Natural killer cell (primary cell): Measurements from ENCODE around the gene ANTKMT. TPM values are rescaled to one million over a fixed set of nuclear protein-coding genes. Genes with fewer than 3 reads are reported as not detected.

ENCODE experiments used
- ATAC-seq, 3 donors: fragments of 150-1000 bp in 2 of 3; fragments of 200-7000 bp in 1 of 3; cut with Tn5 transposase; 1 replicate in 1 of 3; 2 replicates in 2 of 3; pipeline ENCODE4 v1.10.0; 2021; ENCODE audit warnings: mild to moderate bottlenecking in 2 of 3, moderate library complexity in 2 of 3
- DNase-seq, 2 donors: peaks; one replicate each; pipeline versions ENCODE4 v3.0.0 to v3.0.0-alpha.2; 2013 to 2021; ENCODE audit warnings: mixed read lengths in 1 of 2
- H3K27ac ChIP-seq: one replicate; pipeline ENCODE4 v1.5.1; 2013; ENCODE audit warnings: mild to moderate bottlenecking, low read length
- H3K27me3 ChIP-seq: one replicate; pipeline ENCODE4 v1.6.1; 2013; ENCODE audit warnings: low read length; ENCODE audit not compliant: control insufficient read depth, insufficient read depth
- H3K36me3 ChIP-seq: one replicate; pipeline ENCODE4 v1.6.1; 2013; ENCODE audit warnings: low read length; ENCODE audit not compliant: control insufficient read depth, insufficient read depth
- H3K4me1 ChIP-seq: one replicate; pipeline ENCODE4 v1.6.1; 2013; ENCODE audit warnings: low read length; ENCODE audit not compliant: control insufficient read depth, insufficient read depth
- H3K4me3 ChIP-seq: one replicate; pipeline ENCODE4 v1.5.1; 2013; ENCODE audit warnings: low read length
- H3K9me3 ChIP-seq: one replicate; pipeline ENCODE4 v1.6.1; 2013; ENCODE audit warnings: low read length; ENCODE audit not compliant: control insufficient read depth, insufficient read depth
- H3K27ac Mint-ChIP-seq, 2 donors: one replicate each; pipeline ENCODE4 v1.8.0; 2022; ENCODE audit warnings: mild to moderate bottlenecking in 2 of 2, mixed read lengths in 2 of 2, moderate library complexity in 1 of 2
- H3K27me3 Mint-ChIP-seq, 2 donors: one replicate each; pipeline ENCODE4 v1.8.0; 2022; ENCODE audit warnings: low read depth in 2 of 2, mixed read lengths in 2 of 2
- H3K36me3 Mint-ChIP-seq: one replicate; pipeline ENCODE4 v1.8.0; 2022; ENCODE audit warnings: mixed read lengths
- H3K4me1 Mint-ChIP-seq, 2 donors: one replicate each; pipeline ENCODE4 v1.8.0; 2022; ENCODE audit warnings: mixed read lengths in 2 of 2
- H3K4me3 Mint-ChIP-seq: one replicate; pipeline ENCODE4 v1.8.0; 2022; ENCODE audit warnings: mild to moderate bottlenecking, moderate library complexity, mixed read lengths
- H3K9me3 Mint-ChIP-seq, 2 donors: one replicate each; pipeline ENCODE4 v1.8.0; 2022; ENCODE audit warnings: mixed read lengths in 2 of 2
- CTCF ChIP-seq: fragments of 200-600 bp; IDR thresholded peaks from one replicate; pipeline ENCODE4 v1.8.0; 2022; ENCODE audit warnings: antibody characterized with exemption
- WGBS: methylation state at CpG from one replicate; pipeline ENCODE4 v1.1.7; 2013; ENCODE audit warnings: missing lambda C conversion rate; ENCODE audit not compliant: insufficient coverage; 5-methylcytosine and 5-hydroxymethylcytosine counted together
- intact Hi-C: fragments of 100-400 bp; cut with micrococcal nuclease; formaldehyde crosslinking; loops from one replicate; pipeline ENCODE4 v1.14.2; 2022
- total RNA-seq, 4 donors: library from RNA; stranded (reverse); fragments of 120-200 nt in 1 of 4; gene quantifications; one replicate each; pipeline versions ENCODE4 v1.2.3 to v1.2.4, GENCODE V29; 2013 to 2022

The ANTKMT gene
- total RNA-seq, 3 donors from 2014 or later (not counting 1 experiment from before 2014, with no cell fraction given): 33.7 to 39.0 (median 37.7) TPM

DNA sequence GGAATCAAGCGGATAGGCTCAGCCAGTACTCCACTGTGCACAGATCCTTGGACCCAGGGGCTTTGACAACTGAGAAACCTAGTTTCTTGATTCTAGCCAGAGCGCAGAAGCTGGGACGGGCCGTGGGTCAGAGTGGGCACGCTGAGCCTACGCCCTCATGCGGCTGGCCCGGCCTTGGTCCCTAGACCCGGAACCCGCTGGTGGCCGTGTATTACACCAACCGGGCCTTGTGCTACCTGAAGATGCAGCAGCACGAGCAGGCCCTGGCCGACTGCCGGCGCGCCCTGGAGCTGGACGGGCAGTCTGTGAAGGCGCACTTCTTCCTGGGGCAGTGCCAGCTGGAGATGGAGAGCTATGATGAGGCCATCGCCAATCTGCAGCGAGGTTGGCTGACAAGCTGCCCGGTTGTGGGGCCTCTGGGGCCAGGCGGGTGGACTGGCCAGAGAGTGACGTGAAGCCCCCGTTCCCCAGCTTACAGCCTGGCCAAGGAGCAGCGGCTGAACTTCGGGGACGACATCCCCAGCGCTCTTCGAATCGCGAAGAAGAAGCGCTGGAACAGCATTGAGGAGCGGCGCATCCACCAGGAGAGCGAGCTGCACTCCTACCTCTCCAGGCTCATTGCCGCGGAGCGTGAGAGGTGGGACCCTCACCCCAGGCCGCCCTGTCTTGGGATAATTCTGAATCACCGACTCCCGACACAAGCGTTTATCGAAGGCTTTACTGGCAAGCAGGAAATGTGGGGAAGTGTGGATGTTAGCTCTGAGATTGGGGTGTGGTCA, 39.8 kb upstream of the ANTKMT start:
- peaks cover 0 to 33% of the 10 kb centered on the region in 2 donors for H3K4me1 Mint-ChIP-seq
- peak overlapping the region; percentile 63 for H3K27ac ChIP-seq
- ATAC-seq (no peak), DNase-seq (peak in 1 of 2 donors; percentile 40)
- peak overlapping the region in 1 of 2 donors; percentile 67 for H3K27ac Mint-ChIP-seq
- intact Hi-C loops: no loop called here
- H3K9me3 Mint-ChIP-seq: no peaks in the 10 kb centered on the region
- peak overlapping the region; percentile 67 for H3K4me3 Mint-ChIP-seq
- H3K36me3 ChIP-seq: peaks cover 17% of the 10 kb centered on the region
- H3K27me3 ChIP-seq: no peaks in the 10 kb centered on the region
- peaks cover 65% of the 10 kb centered on the region for H3K4me1 ChIP-seq
- peak overlapping the region; percentile 71 for H3K4me3 ChIP-seq
- WGBS: 56% methylated on average over 44 of the region's 44 CpGs
- no peaks in the 10 kb centered on the region for H3K27me3 Mint-ChIP-seq
- H3K9me3 ChIP-seq: no peaks in the 10 kb centered on the region
- no peak for TF ChIP-seq CTCF
- no peaks in the 10 kb centered on the region for H3K36me3 Mint-ChIP-seq

GRCh38 chr16:681746-682427, 39.1 kb upstream of the ANTKMT start:
- Mint-ChIP-seq H3K27ac (peak overlapping the region in 1 of 2 donors; percentile 9), H3K27me3 (no peaks in the 10 kb centered on the region)
- 83% methylated on average over 27 of the region's 28 CpGs for WGBS

DNA sequence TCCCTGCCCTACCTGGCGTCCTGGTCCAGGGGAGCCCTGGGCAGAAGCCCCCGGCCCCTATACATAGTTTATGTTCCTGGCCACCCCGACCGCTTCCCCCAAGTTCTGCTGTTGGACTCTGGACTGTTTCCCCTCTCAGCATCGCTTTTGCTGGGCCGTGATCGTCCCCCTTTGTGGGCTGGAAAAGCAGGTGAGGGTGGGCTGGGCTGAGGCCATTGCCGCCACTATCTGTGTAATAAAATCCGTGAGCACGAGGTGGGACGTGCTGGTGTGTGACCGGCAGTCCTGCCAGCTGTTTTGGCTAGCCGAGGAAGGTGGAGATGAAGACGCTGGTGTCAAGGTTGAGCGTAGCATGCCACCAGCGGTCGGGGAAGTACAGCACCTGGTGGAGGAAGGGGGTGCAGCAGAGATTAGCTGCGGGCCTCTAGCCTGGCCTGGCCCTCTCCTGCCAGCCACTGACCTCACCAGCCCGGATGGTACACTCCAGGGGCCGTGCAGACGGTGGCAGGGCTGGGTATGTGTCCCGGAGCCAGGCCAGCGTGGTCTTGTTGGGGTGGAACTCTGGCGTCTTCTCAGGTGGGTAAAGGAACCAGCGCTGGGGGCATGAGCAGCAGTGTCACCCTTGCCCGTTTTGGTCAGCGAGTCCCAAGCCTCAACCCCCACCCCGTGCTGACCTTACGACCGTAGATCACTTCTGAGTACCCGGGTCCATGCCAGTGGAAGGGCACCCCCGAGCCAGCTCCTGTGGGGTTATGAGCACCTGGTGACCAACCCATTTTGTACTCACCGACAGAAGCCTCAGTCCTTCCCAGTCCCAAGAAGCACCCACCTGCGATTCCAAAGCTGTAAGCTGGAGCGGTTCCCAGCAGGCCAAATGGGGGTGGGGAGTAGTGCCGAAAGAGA, 38.2 kb upstream of the ANTKMT start:
- peaks cover 60% of the 10 kb centered on the region for H3K4me1 ChIP-seq
- ATAC-seq: no peak
- Mint-ChIP-seq H3K4me3 (peak overlapping the region; percentile 70), H3K27me3 (no peaks in the 10 kb centered on the region), H3K27ac (peak overlapping the region; percentile 11 to 85), H3K4me1 (peaks cover 0 to 35% of the 10 kb centered on the region in 2 donors), H3K36me3 (no peaks in the 10 kb centered on the region), H3K9me3 (no peaks in the 10 kb centered on the region)
- intact Hi-C loops: no loop called here
- no peak for TF ChIP-seq CTCF
- no peak overlapping the region for H3K27ac ChIP-seq
- H3K36me3 ChIP-seq: peaks cover 21% of the 10 kb centered on the region
- WGBS: 91% methylated on average over 36 of the region's 36 CpGs
- no peak overlapping the region for H3K4me3 ChIP-seq
- no peak for DNase-seq
- no peaks in the 10 kb centered on the region for H3K27me3 ChIP-seq
- no peaks in the 10 kb centered on the region for H3K9me3 ChIP-seq

More at GRCh38 chr16:681746-682427, 39.1 kb upstream of the ANTKMT start:
- H3K4me1 Mint-ChIP-seq: peaks cover 0 to 35% of the 10 kb centered on the region in 2 donors
- Histone ChIP-seq H3K27ac (no peak overlapping the region), H3K4me1 (peaks cover 66% of the 10 kb centered on the region), H3K36me3 (peaks cover 21% of the 10 kb centered on the region), H3K27me3 (no peaks in the 10 kb centered on the region), H3K9me3 (no peaks in the 10 kb centered on the region), H3K4me3 (no peak overlapping the region)
- peak overlapping the region; percentile 70 for H3K4me3 Mint-ChIP-seq
- intact Hi-C loops: no loop called here
- H3K9me3 Mint-ChIP-seq: no peaks in the 10 kb centered on the region
- no peak for DNase-seq
- no peaks in the 10 kb centered on the region for H3K36me3 Mint-ChIP-seq
- TF ChIP-seq CTCF: no peak
- ATAC-seq: no peak
